Measurements from ENCODE around the gene UPF3B. TPM values are rescaled to one million over a fixed set of nuclear protein-coding genes. Genes with fewer than 3 reads are reported as not detected.
A peak's percentile ranks its signal among the peaks of the same experiment; 100 is the strongest.
"Not testable (repeated sequence)": the region's sequence is repeated elsewhere in the genome, so short reads cannot be mapped to it uniquely, and the experiment has no call there.

Gene UPF3B
- total RNA-seq, 1 experiment from 2014 or later: 17.2 TPM

- Mint-ChIP-seq H3K27ac (ENCODE audit: unreplicated experiment) (no peak within 1 kb of the TSS), H3K36me3 (ENCODE audit: insufficient read depth, unreplicated experiment) (no peaks in the 10 kb centered on the region), H3K9me3 (ENCODE audit: low read depth, unreplicated experiment) (no peaks in the 10 kb centered on the region), H3K4me1 (ENCODE audit: low read depth, unreplicated experiment) (peaks cover 7% of the 10 kb centered on the region), H3K27me3 (ENCODE audit: unreplicated experiment) (no peaks in the 10 kb centered on the region), H3K4me3 (ENCODE audit: low read depth, unreplicated experiment) (no peak within 1 kb of the TSS)
- TF ChIP-seq CTCF (IDR thresholded peaks at IDR 0.05; ENCODE audit: unreplicated experiment): no peak
- intact Hi-C loops (cut with micrococcal nuclease; ENCODE audit: unreplicated experiment): no loop called here
- DNase-seq: no peak
- no TSS peak for BruUV-seq (replicated peaks)
- CTCF ChIA-PET: no interaction called here
Observed at GRCh38 chrX:119895843-119896326, 43.1 kb upstream of the UPF3B start, which contains the start of gene AKAP14. Gene AKAP14, plus strand, starts transcription at chrX:119895893. Its CDS starts 7,331 bp downstream, at chrX:119903224.

- H3K4me1 Mint-ChIP-seq (ENCODE audit: low read depth, unreplicated experiment); H3K9me3 Mint-ChIP-seq (ENCODE audit: low read depth, unreplicated experiment); H3K27ac Mint-ChIP-seq (ENCODE audit: unreplicated experiment); H3K36me3 Mint-ChIP-seq (ENCODE audit: insufficient read depth, unreplicated experiment); DNase-seq; H3K27me3 Mint-ChIP-seq (ENCODE audit: unreplicated experiment); BruUV-seq (replicated peaks); CTCF ChIA-PET; H3K4me3 Mint-ChIP-seq (ENCODE audit: low read depth, unreplicated experiment); intact Hi-C loops (cut with micrococcal nuclease; ENCODE audit: unreplicated experiment): not testable (repeated sequence)
Observed at GRCh38 chrX:119891961-119892692, 39.4 kb upstream of the UPF3B start.

GRCh38 chrX:119890626-119891025 is 37.9 kb upstream of the UPF3B start:
- H3K27ac Mint-ChIP-seq (ENCODE audit: unreplicated experiment); H3K4me1 Mint-ChIP-seq (ENCODE audit: low read depth, unreplicated experiment); BruUV-seq (replicated peaks); H3K9me3 Mint-ChIP-seq (ENCODE audit: low read depth, unreplicated experiment); H3K4me3 Mint-ChIP-seq (ENCODE audit: low read depth, unreplicated experiment); DNase-seq; H3K27me3 Mint-ChIP-seq (ENCODE audit: unreplicated experiment); CTCF ChIA-PET; intact Hi-C loops (cut with micrococcal nuclease; ENCODE audit: unreplicated experiment): not testable (repeated sequence)
- H3K36me3 Mint-ChIP-seq (ENCODE audit: insufficient read depth, unreplicated experiment): peaks cover 13% of the 10 kb centered on the region

- no peak overlapping the region for H3K27ac Mint-ChIP-seq (ENCODE audit: unreplicated experiment)
- peaks cover 8% of the 10 kb centered on the region for H3K4me1 Mint-ChIP-seq (ENCODE audit: low read depth, unreplicated experiment)
- TF ChIP-seq CTCF (IDR thresholded peaks at IDR 0.05; ENCODE audit: unreplicated experiment): peak; percentile 67
- peak; percentile 87 for DNase-seq
- no peaks in the 10 kb centered on the region for H3K27me3 Mint-ChIP-seq (ENCODE audit: unreplicated experiment)
- H3K36me3 Mint-ChIP-seq (ENCODE audit: insufficient read depth, unreplicated experiment): peaks cover 13% of the 10 kb centered on the region
- intact Hi-C loops (cut with micrococcal nuclease; ENCODE audit: unreplicated experiment): no loop called here
- no peaks in the 10 kb centered on the region for H3K9me3 Mint-ChIP-seq (ENCODE audit: low read depth, unreplicated experiment)
- CTCF ChIA-PET: interaction anchor here (0.6 to 1.7 kb wide), 6 partner anchors 11 to 439 kb away, joined by 3 to 6 read pairs (median 6); partner anchors contain the start of genes RPL39 and UPF3B
- H3K4me3 Mint-ChIP-seq (ENCODE audit: low read depth, unreplicated experiment): peak overlapping the region; percentile 69
- no TSS peak for BruUV-seq (replicated peaks)
Observed at GRCh38 chrX:119887721-119888425, 35.1 kb upstream of the UPF3B start.

- CTCF ChIA-PET: no interaction called here
- H3K36me3 Mint-ChIP-seq (ENCODE audit: insufficient read depth, unreplicated experiment): peaks cover 13% of the 10 kb centered on the region
- TF ChIP-seq CTCF (IDR thresholded peaks at IDR 0.05; ENCODE audit: unreplicated experiment): no peak
- peak overlapping the region; percentile 22 for H3K4me3 Mint-ChIP-seq (ENCODE audit: low read depth, unreplicated experiment)
- H3K9me3 Mint-ChIP-seq (ENCODE audit: low read depth, unreplicated experiment): no peaks in the 10 kb centered on the region
- no peak overlapping the region for H3K27ac Mint-ChIP-seq (ENCODE audit: unreplicated experiment)
- intact Hi-C loops (cut with micrococcal nuclease; ENCODE audit: unreplicated experiment): no loop called here
- no peak for DNase-seq
- peaks cover 8% of the 10 kb centered on the region for H3K4me1 Mint-ChIP-seq (ENCODE audit: low read depth, unreplicated experiment)
- BruUV-seq (replicated peaks): no TSS peak
- no peaks in the 10 kb centered on the region for H3K27me3 Mint-ChIP-seq (ENCODE audit: unreplicated experiment)
Observed at GRCh38 chrX:119885554-119886428, 33.0 kb upstream of the UPF3B start.

Measured in Calu3 (cell line).